ENCODE measurements around the gene ANTXR1. TPM values are rescaled to one million over a fixed set of nuclear protein-coding genes. Genes with fewer than 3 reads are reported as not detected.

The ANTXR1 gene
- total and polyA plus RNA-seq, 2 of the 8 experiments (the other 6 are each of a cell fraction or from before 2014, with no cell fraction given), result 15.8 to 44.3 TPM

DNA sequence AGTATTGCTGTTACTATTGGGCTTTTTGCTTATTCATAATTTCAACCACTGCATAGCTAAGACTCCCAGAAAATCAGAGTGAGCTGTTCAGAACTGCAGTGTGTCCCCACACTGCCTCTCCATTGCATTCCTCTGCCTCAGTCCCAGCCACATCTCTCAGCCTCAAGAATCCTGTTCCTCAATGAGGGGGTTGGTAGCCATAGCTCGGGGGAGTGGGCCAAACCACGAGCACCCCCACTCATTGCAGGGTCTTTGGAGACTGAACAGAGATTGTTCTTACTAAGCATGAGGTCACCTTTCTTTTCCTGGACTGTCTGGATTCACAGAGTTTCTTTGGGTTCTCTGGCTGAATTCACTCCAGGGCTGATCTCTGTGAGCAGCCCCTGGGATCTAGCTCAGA is 213.0 kb downstream of the ANTXR1 start (continued):
- no peak for TF ChIP-seq JUND (IDR thresholded peaks at IDR 0.05; ENCODE audit: low read length)

Data from H1 (cell line).